ENCODE results near the gene LENEP.

Gene LENEP

DNA sequence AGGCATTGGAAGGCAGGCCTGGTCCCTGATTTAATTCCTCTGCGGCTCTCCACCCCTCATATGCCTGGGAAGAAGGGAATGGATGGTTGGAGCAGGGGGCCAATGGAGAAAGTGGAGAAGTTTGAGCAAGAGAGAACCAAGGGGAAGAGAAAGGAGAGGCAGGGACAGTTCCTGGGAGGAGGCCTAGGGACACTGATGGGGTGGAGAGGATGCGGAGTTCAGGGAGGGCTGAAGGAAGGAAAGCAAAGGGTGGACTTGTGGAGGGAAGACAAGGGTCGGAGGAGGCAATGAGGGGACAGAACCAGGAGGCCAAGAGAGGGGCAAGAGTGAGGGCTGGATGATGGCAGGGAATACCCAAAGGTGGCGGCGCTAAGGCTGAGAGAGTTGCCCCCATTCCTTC lies 16.4 kb downstream of the LENEP start:
- H3K27ac ChIP-seq (ENCODE audit: low read length) = no peak overlapping the region
- H3K9me2 ChIP-seq (replicated peaks; ENCODE audit: insufficient read depth, low read length) = no peaks in the 10 kb centered on the region
- H3F3A ChIP-seq (ENCODE audit: insufficient read depth, low read length) = peaks cover 20% of the 10 kb centered on the region
- no peak overlapping the region for H3K9ac ChIP-seq (ENCODE audit: low read length)
- DNase-seq = no peak
- no peaks in the 10 kb centered on the region for H3K9me3 ChIP-seq (replicated peaks; ENCODE audit: insufficient read depth, low read length)
- H3K79me2 ChIP-seq (ENCODE audit: low read length) = peaks cover 76% of the 10 kb centered on the region
- TF ChIP-seq EZH2 (optimal IDR thresholded peaks at IDR 0.05; ENCODE audit: low read depth, low read length) = no peak
- no peak for TF ChIP-seq EZH2phosphoT487 (IDR thresholded peaks at IDR 0.05; ENCODE audit: low read length)
- TF ChIP-seq, protein P1, sequence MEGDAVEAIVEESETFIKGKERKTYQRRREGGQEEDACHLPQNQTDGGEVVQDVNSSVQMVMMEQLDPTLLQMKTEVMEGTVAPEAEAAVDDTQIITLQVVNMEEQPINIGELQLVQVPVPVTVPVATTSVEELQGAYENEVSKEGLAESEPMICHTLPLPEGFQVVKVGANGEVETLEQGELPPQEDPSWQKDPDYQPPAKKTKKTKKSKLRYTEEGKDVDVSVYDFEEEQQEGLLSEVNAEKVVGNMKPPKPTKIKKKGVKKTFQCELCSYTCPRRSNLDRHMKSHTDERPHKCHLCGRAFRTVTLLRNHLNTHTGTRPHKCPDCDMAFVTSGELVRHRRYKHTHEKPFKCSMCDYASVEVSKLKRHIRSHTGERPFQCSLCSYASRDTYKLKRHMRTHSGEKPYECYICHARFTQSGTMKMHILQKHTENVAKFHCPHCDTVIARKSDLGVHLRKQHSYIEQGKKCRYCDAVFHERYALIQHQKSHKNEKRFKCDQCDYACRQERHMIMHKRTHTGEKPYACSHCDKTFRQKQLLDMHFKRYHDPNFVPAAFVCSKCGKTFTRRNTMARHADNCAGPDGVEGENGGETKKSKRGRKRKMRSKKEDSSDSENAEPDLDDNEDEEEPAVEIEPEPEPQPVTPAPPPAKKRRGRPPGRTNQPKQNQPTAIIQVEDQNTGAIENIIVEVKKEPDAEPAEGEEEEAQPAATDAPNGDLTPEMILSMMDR (IDR thresholded peaks at IDR 0.05; ENCODE audit: low read length) = no peak
- no peak overlapping the region for H3K4me3 ChIP-seq (ENCODE audit: low read length)
- H3K4me1 ChIP-seq (ENCODE audit: low read length) = peaks cover 16% of the 10 kb centered on the region
- no peak overlapping the region for H2AFZ ChIP-seq (ENCODE audit: low read length)
- no peaks in the 10 kb centered on the region; the same call in 1 of the 2 replicates for H3K36me3 ChIP-seq (replicated peaks; ENCODE audit: insufficient read depth, low read length)
- H3K27me3 ChIP-seq (replicated peaks; ENCODE audit: insufficient read depth, low read length) = no peaks in the 10 kb centered on the region
- no peak overlapping the region for H3K4me2 ChIP-seq (ENCODE audit: low read depth, low read length)
- H4K20me1 ChIP-seq (ENCODE audit: insufficient read depth, low read length) = no peaks in the 10 kb centered on the region

- H3K9me3 ChIP-seq (replicated peaks; ENCODE audit: insufficient read depth, low read length) = no peaks in the 10 kb centered on the region
- DNase-seq = no peak
- H3F3A ChIP-seq (ENCODE audit: insufficient read depth, low read length) = peaks cover 19% of the 10 kb centered on the region
- no peak overlapping the region for H3K4me2 ChIP-seq (ENCODE audit: low read depth, low read length)
- no peaks in the 10 kb centered on the region for H4K20me1 ChIP-seq (ENCODE audit: insufficient read depth, low read length)
- H3K27ac ChIP-seq (ENCODE audit: low read length) = no peak overlapping the region
- H3K4me1 ChIP-seq (ENCODE audit: low read length) = peaks cover 15% of the 10 kb centered on the region
- H2AFZ ChIP-seq (ENCODE audit: low read length) = no peak overlapping the region
- H3K36me3 ChIP-seq (replicated peaks; ENCODE audit: insufficient read depth, low read length) = no peaks in the 10 kb centered on the region; the same call in 1 of the 2 replicates
- peaks cover 70% of the 10 kb centered on the region for H3K79me2 ChIP-seq (ENCODE audit: low read length)
- no peaks in the 10 kb centered on the region for H3K27me3 ChIP-seq (replicated peaks; ENCODE audit: insufficient read depth, low read length)
- no peak for TF ChIP-seq EZH2phosphoT487 (IDR thresholded peaks at IDR 0.05; ENCODE audit: low read length)
- no peak for TF ChIP-seq EZH2 (optimal IDR thresholded peaks at IDR 0.05; ENCODE audit: low read depth, low read length)
- TF ChIP-seq, protein P1 (IDR thresholded peaks at IDR 0.05; ENCODE audit: low read length) = no peak
- H3K4me3 ChIP-seq (ENCODE audit: low read length) = no peak overlapping the region
- H3K9me2 ChIP-seq (replicated peaks; ENCODE audit: insufficient read depth, low read length) = no peaks in the 10 kb centered on the region
- H3K9ac ChIP-seq (ENCODE audit: low read length) = no peak overlapping the region
Observed at GRCh38 chr1:155010211-155010918, 17.0 kb downstream of the LENEP start.

- Histone ChIP-seq H3K27ac (ENCODE audit: low read length) (no peak overlapping the region), H3K27me3 (replicated peaks; ENCODE audit: insufficient read depth, low read length) (no peaks in the 10 kb centered on the region), H3K4me3 (ENCODE audit: low read length) (no peak overlapping the region), H3K4me2 (ENCODE audit: low read depth, low read length) (no peak overlapping the region), H3F3A (ENCODE audit: insufficient read depth, low read length) (peaks cover 19% of the 10 kb centered on the region), H3K4me1 (ENCODE audit: low read length) (peaks cover 15% of the 10 kb centered on the region), H3K36me3 (replicated peaks; ENCODE audit: insufficient read depth, low read length) (no peaks in the 10 kb centered on the region; the same call in 1 of the 2 replicates), H2AFZ (ENCODE audit: low read length) (no peak overlapping the region), H3K9me3 (replicated peaks; ENCODE audit: insufficient read depth, low read length) (no peaks in the 10 kb centered on the region), H3K9me2 (replicated peaks; ENCODE audit: insufficient read depth, low read length) (no peaks in the 10 kb centered on the region), H3K79me2 (ENCODE audit: low read length) (peaks cover 64% of the 10 kb centered on the region), H3K9ac (ENCODE audit: low read length) (no peak overlapping the region), H4K20me1 (ENCODE audit: insufficient read depth, low read length) (no peaks in the 10 kb centered on the region)
- TF ChIP-seq EZH2 (optimal IDR thresholded peaks at IDR 0.05; ENCODE audit: low read depth, low read length) (no peak), EZH2phosphoT487 (IDR thresholded peaks at IDR 0.05; ENCODE audit: low read length) (no peak)
- TF ChIP-seq, protein P1 (IDR thresholded peaks at IDR 0.05; ENCODE audit: low read length) = no peak
- no peak for DNase-seq
Observed at GRCh38 chr1:155011004-155011416, 17.6 kb downstream of the LENEP start.
